MV-4-11 (cell line): Measurements from ENCODE around the gene PARD3.

ENCODE experiments used
- DNase-seq: peaks from one replicate; lab custom pipeline; 2025; lab: John Stamatoyannopoulos, UW

Gene PARD3

DNA sequence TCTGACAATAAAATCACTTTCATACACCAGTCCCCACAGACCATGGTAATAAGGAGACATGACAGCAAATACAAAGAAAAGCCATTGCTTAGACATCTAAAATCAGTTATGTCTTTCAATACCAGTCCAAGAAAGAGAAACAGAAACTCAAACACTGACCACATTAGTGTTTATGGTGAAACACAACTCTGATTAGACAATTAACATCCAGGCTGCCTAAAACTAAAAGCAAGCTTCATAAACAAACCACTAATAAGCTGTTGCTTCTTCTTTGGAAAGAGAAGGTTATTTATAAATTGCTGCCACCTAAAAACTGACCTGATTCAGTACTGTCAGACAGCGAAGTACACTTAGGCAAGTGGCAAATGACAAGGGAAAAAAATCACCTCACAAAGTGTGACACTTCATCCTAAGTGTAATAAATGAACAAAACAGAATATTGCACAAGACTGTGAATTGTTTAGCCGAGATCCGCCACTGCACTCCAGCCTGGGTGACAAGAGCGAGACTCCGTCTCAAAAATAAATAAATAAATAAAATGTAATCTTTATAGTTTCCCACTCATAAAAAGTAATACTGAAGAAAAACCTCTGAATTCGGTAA is 277.4 kb downstream of the PARD3 start:
- DNase-seq: no peak

DNA sequence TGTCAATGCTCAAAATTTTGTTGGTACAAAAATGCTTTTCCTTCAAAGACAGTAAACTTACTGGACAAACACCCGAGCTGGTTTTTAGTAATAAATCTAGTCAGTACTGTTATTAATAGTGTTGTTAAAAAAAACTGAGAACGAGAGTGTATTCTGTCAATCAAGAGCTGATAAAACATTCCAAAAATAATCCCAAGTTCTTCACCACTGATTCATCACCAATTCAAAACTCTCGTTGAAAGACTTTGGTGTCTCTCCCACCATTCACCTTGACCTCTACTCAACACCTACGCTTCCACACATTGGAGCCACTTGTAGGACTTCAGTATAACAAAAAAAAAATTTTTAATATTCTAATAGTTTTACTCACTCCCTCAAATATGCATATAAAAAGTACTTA is 279.2 kb downstream of the PARD3 start:
- DNase-seq: no peak

- no peak for DNase-seq
These were observed 284.3 kb downstream of the PARD3 start for GRCh38 chr10:34530778-34531177.

GRCh38 chr10:34528320-34528719 is 286.8 kb downstream of the PARD3 start:
- no peak for DNase-seq

GRCh38 chr10:34526758-34527730 is 288.1 kb downstream of the PARD3 start:
- DNase-seq: no peak

GRCh38 chr10:34526186-34526585 is 288.9 kb downstream of the PARD3 start:
- DNase-seq: no peak

DNA sequence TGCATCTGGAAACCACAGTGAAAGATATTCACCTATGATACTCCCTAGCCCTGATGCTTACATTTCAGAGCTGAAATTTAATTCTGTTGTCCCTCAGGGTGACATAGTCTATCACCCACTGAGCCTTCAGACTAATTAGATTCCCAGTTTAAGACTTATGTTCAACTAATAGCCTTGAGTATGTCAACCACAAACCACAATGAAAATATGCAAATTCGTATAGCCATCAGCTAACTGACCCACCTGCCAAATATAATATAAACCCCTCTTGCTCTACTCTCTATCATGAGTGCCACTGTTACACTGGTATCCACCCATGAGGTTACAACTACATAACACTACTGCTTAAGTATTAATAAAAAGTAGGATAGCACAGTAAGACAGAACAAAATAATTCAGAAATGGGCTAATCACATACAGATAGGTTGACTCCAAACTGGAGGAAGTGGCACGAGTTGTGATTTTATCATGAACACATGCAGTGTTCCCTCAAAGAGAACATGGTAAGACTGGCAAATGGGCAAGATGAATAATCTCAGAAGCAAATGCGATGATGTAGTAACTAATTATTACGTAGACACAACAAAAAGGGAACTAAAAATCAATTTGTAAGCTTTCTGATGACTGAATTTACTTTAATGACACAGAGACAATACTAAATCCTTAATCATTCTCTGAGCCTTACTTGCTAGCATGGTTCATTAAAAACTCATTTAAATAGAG is 290.6 kb downstream of the PARD3 start:
- DNase-seq: no peak

DNA sequence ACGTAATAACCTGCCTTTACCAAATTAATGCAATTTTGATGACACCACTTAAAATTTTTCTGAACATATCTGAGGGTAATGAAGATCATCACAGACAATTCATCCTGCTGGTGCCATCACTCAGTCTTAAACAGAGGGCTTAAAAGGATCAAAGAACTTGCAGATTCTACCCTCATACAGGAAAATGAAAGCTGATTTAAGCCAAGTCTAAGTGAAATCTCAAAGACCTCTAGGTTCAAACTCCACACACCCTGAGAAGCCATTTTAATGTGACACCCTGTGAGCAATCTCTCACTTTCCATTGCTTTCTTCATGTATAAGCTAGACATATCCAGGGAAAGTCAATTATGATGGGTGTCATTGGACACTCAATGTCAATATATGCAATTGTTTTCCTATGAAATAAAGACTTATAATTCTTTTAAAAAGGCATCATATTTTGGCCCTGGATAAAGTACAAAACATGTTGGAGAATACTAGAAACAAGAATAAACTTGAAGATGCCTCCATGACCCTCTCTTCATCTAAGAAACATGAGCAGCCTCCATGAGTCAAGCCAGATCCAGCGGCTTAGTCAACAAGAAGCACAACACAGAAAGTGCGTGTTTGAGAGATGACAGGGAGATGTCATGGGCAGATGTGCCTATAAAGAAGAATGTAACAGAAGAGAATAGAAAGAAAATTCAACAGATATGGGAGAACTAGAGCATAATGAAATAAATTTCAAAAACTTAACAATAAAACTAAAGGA is 291.9 kb downstream of the PARD3 start:
- DNase-seq: no peak

GRCh38 chr10:34522546-34522945 is 292.6 kb downstream of the PARD3 start:
- DNase-seq: peak; percentile 34

- DNase-seq: no peak
These were observed 294.6 kb downstream of the PARD3 start for GRCh38 chr10:34520510-34520909.

DNA sequence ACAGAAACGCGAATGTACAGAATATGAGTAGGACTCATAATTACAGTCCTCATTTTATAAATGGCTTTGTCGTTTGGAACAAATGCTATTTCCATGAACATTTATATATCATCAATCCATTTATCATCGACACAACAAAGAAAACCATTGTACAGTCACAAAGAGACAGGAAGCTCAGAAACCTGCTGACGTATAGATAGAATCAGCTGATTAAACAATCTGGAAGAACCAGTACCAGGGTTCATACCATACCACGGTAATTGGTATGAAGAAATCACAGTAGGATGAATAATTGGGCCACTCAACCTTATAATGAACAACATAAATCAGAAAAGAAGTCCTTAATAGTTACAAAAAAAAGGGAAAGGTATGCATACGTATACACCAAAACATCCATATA is 295.0 kb downstream of the PARD3 start:
- DNase-seq: no peak

GRCh38 chr10:34514290-34514689 is 300.8 kb downstream of the PARD3 start:
- DNase-seq: no peak

- no peak for DNase-seq
These were observed 301.5 kb downstream of the PARD3 start for GRCh38 chr10:34513636-34514035.

GRCh38 chr10:34507217-34507616 is 307.9 kb downstream of the PARD3 start:
- DNase-seq: no peak

DNA sequence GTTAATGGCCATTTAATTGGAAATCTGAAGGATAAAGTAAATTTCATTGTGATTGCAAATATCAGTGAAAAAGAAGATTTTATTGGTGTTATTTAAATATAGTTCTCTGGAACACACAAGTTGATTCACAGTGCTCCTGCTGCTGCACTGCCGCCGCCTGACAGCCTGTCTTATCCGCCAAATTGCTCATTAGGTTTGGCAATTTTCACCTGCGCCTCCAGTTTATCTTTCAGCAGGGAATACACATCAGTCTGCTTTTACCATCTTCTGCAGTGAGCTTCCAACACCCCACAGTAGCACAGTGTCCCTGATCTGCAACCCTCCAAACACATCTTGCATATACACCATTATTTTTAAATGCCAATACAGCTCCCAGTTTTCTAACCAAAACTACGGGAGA is 308.3 kb downstream of the PARD3 start:
- no peak for DNase-seq

DNA sequence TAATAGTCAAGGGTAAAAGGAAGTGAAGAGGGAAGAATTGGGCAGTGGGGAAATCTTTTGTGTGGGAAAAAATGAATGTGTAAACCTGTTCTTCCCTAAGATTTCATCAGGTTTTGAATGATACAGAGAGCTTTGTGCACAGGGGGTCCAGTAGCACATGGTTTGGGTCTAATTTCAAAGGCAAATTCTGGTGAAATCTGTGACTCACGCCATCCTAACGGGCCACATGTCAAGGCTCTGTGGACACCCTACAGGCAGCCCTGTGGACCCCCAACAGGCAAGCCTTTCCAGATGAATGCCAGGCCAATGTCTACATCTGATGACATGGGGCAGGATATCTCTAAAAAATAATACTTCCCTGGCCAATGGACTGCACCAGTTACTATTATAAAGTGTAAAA is 309.8 kb downstream of the PARD3 start:
- DNase-seq: no peak

DNA sequence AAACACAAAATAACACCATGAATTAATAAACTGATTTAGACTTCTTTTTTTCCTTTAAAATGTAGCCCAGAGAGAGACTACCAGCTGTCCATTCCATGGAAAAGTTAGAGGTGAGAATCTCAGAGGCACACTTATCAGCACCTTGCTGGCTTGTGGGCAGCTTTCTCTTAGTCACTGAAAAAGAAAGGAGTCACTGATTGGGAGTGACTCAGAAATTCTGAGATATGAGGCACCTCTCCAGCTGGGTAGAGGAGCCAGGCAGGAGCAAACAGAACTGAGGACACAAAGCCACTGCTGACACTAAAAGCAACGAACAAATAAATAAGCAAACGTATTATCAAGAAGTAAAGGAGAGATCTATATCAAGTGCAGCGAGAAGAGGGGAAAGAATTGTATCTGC is 310.6 kb downstream of the PARD3 start:
- DNase-seq: no peak

DNA sequence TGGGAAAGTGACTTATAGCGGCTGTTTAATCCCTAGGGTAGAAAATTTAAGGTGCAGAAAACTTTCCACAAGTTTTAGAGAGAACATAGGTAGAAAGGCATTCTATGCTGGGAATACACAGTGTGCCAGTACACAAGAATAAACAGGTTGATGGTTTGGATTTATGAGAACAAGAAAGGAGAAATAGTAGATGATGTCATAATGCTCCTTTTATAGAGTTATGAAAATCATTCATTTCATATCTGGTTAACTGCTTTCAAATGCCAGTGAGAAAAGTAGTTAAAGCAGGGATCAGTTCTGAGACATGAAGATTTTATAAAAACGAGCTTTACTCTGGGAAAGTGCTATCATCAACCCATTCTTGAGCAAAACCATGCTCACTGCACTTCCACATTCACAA is 311.4 kb downstream of the PARD3 start:
- no peak for DNase-seq

DNA sequence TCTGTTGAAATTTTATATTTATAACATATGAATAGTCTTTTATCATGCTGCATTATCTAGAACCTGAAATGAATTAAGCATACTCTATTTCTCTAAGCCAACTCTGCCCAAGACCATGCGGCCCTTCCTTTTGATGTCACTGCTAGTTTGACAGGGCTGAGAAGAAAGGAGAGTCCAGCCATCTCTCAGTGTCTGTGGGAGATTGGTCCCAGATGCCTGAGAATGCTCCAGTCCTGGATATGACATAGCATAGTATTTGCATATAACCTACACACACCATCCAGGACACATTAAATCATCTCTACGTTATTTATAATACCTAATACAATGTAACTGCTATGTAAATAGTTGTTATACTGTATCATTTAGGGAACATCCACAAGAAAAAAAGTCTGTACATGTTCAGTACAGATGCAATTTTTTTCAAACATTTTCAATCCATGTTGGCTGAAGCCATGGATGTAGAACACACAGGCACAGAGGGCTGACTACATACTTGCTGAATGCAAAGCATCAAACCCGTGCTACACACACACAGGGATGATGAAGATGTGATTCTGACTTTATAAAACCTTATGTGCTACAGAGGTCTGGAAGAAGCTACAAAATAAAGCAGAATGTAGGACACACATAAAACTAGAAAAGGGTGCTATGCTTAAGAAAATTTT is 315.4 kb downstream of the PARD3 start:
- no peak for DNase-seq

DNA sequence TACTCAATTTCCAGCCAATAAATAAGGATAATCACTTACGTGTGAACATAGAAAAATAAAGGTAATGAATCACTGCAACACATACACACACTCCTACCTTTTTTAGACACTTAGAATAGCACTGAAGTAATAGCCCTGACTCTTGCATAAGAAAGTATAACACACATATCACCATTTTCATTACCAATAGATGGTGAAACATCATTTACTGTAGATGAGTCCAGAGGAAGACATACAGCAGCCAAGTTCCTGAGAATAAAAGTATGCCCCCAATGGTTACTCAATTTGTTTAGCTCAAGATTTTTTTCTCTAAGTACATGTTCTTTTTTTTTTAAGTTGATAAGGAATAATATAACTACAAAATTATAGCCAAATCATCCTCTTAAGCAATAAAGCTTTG is 316.3 kb downstream of the PARD3 start:
- no peak for DNase-seq

DNA sequence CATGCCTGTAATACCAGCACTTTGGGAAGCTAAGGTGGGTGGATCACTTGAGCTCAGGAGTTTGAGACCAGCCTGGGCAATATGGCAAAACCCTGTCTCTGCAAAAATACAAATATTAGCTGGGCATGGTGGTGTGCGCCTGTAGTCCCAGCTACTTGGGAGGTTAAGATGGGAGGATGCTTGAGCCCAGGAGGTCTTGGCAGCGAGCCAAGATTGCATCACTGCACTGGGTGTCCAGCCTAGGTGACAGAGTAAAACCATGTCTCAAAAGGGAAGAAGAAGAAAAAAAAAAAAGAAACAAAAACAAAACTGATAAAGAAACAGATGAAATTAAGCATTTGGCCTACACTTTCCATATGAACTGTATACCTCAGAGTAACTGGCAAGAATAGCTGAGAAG is 319.2 kb downstream of the PARD3 start:
- DNase-seq: no peak

DNA sequence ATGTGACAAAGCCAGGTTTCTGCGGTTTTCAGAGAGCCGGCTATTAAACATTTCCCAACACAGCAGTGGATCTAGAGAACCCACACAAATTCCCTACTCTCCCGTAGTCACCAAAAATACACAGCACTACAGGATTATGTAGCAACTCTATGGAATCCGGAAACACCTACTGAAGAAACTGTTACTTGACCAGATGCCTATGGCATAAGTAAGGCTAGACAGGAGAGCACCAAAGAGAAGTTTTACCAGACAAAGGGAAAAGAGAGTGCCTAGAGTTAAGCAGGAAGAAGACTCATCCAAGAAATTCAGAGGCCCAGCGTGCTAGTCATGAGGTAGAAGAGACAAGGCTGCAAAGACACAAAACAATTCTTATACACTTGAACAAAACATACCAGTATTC is 321.1 kb downstream of the PARD3 start:
- DNase-seq: no peak
